GM19324 (cell line): ENCODE results near the gene RXRB.

Experiments used
- ATAC-seq: cut with Tn5 transposase; IDR thresholded peaks from one replicate; pipeline ENCODE4 v1.9.1; 2021; ENCODE audit warnings: mild to moderate bottlenecking, moderate library complexity; ENCODE audit not compliant: unreplicated experiment, low FRiP score

Gene RXRB

GRCh38 chr6:33178755-33179475 is 21.6 kb downstream of the RXRB start:
- no peak for ATAC-seq

- ATAC-seq: no peak
Observed at GRCh38 chr6:33177552-33178446, 22.7 kb downstream of the RXRB start.

GRCh38 chr6:33176906-33177305 is 23.6 kb downstream of the RXRB start:
- no peak for ATAC-seq

GRCh38 chr6:33175436-33176069 is 24.9 kb downstream of the RXRB start:
- no peak for ATAC-seq

DNA sequence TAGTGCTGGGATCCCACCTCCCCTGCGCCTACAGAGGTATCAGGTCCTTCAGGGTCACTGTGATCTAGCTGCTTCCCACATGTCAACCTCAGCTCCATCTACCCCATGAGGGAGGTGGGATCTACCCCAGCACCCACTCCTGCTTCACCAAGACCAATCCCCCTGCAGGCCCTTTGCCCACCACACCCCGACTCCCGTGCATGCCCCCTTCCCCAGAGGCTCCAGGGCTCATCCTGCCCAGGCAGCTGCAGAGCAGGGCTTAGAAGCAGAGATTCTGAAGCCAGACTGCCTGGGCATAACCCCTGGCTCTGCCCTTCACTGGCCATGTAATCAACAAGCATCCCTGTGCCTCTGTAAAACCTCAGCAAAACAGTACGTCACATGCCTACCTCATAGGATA is 25.7 kb downstream of the RXRB start:
- ATAC-seq: no peak

DNA sequence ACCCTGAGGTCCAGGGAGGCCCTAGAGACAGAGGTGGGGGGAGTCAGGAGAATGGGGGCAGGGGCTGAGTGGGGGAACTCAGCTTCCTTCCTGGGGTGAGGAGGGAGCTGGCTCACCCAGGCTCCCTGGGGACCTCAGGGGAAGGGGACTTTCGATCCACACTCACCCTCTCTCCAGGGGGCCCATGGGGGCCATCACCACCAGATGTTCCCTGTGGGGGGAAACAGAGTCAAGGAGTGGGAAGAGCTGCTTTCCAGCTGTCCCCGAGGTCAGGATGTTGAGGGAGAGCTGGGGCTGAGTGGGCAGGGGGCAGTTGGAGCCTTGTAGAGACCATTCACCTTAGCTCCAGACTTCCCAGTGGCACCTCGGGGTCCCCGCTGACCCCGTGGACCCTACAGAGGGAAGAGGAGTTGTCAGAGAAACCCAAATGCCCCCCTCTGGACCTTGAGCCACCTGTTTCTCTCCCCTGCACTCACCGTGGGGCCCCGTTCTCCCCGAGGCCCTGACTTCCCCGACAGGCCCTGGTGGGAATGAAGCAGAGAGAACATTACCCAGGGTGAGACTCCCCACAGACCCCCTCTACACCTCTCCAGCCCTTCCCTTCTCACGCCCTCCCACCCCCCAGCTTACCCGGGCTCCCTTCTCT is 26.8 kb downstream of the RXRB start:
- ATAC-seq: no peak

- ATAC-seq: no peak
Observed at GRCh38 chr6:33172688-33173534, 27.6 kb downstream of the RXRB start.

DNA sequence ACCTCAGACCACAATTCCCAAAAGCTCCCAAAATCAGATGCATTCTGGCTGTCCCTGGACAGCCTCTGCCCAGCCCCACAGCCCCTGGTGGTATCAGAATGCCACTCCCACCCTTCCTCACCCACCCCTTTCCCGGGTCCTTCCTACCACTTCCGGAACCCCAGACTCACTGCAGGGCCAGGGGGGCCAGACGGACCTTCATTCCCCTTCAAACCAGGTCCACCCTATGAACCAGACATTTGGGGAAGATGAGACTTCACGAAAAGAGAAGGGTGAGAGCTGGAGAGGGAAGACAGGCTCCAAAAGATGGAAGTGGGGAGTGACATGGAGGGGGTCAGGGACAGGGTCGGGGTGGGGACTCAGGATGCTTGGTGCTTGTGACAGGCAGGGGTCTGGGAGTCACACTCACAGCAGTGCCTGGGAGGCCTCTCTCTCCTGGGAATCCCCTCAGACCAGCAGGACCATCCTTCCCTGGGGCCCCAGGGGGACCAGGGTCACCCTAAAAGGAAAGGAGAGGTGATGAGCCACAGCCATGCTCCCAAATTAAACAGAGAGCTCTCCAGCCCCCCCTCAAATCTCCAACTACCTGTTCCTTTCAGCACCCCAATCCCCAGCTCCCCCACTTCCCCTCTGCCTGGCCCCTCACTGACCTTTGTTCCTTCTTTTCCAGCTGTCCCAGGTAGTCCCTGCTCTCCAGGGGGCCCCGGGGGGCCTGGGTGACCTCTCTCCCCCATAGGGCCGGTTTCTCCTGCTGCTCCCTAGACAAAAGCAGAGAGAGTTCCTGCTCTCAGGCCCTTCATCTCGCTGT is 28.4 kb downstream of the RXRB start:
- ATAC-seq: no peak

GRCh38 chr6:33171016-33171879 is 29.2 kb downstream of the RXRB start:
- ATAC-seq: no peak

- no peak for ATAC-seq
Observed at GRCh38 chr6:33170176-33171015, 30.1 kb downstream of the RXRB start.

DNA sequence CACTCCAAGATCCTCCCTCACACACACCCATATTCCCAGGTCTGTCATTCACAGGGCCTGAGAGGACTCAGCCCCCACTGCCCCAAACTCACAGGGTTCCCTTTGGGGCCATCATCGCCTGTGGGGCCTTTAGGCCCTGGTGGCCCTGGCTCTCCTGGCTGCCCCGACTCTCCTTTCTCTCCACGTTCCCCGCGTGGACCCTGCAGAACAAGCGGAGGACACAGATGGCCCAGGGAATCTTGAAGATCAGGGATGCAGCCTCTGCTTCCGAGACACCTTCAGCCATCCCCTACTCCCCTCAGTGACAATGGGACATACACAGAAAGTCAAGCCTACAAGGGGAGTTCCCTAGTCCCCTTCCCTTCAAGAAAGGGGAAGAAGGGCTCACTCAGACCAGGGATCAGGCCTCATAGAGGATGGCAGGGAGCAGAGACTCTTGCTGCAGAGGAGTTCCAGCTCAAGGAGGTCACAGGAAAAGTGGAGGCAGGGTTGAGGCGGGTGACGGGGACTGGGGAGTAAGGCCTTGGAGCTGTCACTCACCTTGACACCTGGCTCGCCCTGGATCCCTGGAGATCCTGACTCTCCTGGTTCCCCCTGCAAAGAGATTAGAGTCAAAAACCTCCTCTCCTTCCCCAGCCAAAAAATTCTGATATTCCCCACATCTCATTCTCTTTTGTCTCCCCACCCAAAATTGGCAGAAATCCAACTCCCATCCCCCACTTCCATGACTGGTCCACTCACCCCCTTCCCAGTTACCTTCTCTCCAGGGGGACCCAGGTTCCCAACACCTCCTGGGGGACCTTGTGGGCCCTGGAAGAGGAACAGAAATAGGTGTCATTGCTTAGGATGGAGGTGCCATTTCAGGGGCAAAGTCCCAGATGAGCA is 30.9 kb downstream of the RXRB start:
- ATAC-seq: no peak

- no peak for ATAC-seq
Observed at GRCh38 chr6:33168639-33169038, 31.8 kb downstream of the RXRB start.

GRCh38 chr6:33168284-33168601 is 32.2 kb downstream of the RXRB start:
- no peak for ATAC-seq

- no peak for ATAC-seq
Observed at GRCh38 chr6:33167374-33168283, 32.8 kb downstream of the RXRB start.

- ATAC-seq: no peak
Observed at GRCh38 chr6:33166811-33167210, 33.7 kb downstream of the RXRB start.
